K562 (cell line): Measurements from ENCODE around the gene MITF. TPM values are rescaled to one million over a fixed set of nuclear protein-coding genes. Genes with fewer than 3 reads are reported as not detected.

Experiments
- BMI1 ChIP-seq: fragments of 150-350 bp; IDR thresholded peaks from 2 replicates; pipeline ENCODE4 v1.6.1; 2014; ENCODE audit warnings: low read length
- BRF1 ChIP-seq: IDR thresholded peaks from 3 replicates; pipeline ENCODE4 v1.6.1; 2011; ENCODE audit warnings: borderline replicate concordance, mild to moderate bottlenecking; ENCODE audit not compliant: insufficient read length; ENCODE audit errors: extremely low read depth
- CBX2 ChIP-seq: fragments of 200-600 bp; sonication (generic); IDR thresholded peaks from one replicate; pipeline ENCODE4 v1.6.1; 2012; ENCODE audit warnings: mild to moderate bottlenecking, low read length, inconsistent platforms; ENCODE audit not compliant: insufficient read depth, poor library complexity, severe bottlenecking
- CGGBP1 ChIP-seq: fragments of 250-450 bp; sonication (Bioruptor Pico); IDR thresholded peaks from 2 replicates; pipeline ENCODE4 v1.9.0; 2021; ENCODE audit warnings: mild to moderate bottlenecking
- DNMT1 ChIP-seq: fragments of 450-650 bp; IDR thresholded peaks from 2 replicates; pipeline ENCODE4 v1.6.1; 2016; ENCODE audit warnings: antibody characterized with exemption, mild to moderate bottlenecking
- E4F1 ChIP-seq: fragments of 250-450 bp; sonication (Bioruptor Pico); IDR thresholded peaks from 2 replicates; pipeline ENCODE4 v1.5.0; 2021; ENCODE audit warnings: mild to moderate bottlenecking, borderline replicate concordance
- HMGXB4 ChIP-seq: sonication (generic); formaldehyde crosslinking; IDR thresholded peaks from 2 replicates; pipeline ENCODE4 v1.8.1; 2023; ENCODE audit warnings: mild to moderate bottlenecking, missing genetic modification reagents
- IRF1 ChIP-seq: sonication (generic); formaldehyde crosslinking; IDR thresholded peaks from 2 replicates; pipeline ENCODE4 v1.8.0; 2022; ENCODE audit warnings: missing genetic modification reagents, mild to moderate bottlenecking, borderline replicate concordance
- JUNB ChIP-seq: fragments of 450-650 bp; formaldehyde crosslinking; conservative IDR thresholded peaks from 2 replicates; pipeline ENCODE4 v1.4.0; 2020; ENCODE audit warnings: mild to moderate bottlenecking
- MAFG ChIP-seq: fragments of 450-650 bp; conservative IDR thresholded peaks from 2 replicates; pipeline ENCODE4 v1.6.1; 2016; ENCODE audit warnings: missing genetic modification characterization, missing compliant biosample characterization
- MTA1 ChIP-seq: fragments of 450-650 bp; IDR thresholded peaks from 2 replicates; pipeline ENCODE4 v1.6.1; 2017; ENCODE audit warnings: borderline replicate concordance
- NCOA6 ChIP-seq: fragments of 450-650 bp; IDR thresholded peaks from 2 replicates; pipeline ENCODE4 v1.6.1; 2017; ENCODE audit warnings: mild to moderate bottlenecking
- NR3C1 ChIP-seq: sonication (generic); formaldehyde crosslinking; IDR thresholded peaks from 2 replicates; pipeline ENCODE4 v1.8.1; 2022; ENCODE audit warnings: missing genetic modification reagents
- NR4A1 ChIP-seq, 2 experiments: fragments of 250-450 bp in 1 of 2; fragments of 450-650 bp in 1 of 2; sonication (Bioruptor Pico) in 1 of 2; IDR thresholded peaks; 2 replicates each; pipeline versions ENCODE4 v1.4.0 to v1.6.1; 2016 to 2020; ENCODE audit warnings: mild to moderate bottlenecking in 2 of 2, missing compliant biosample characterization in 1 of 2, missing genetic modification characterization in 1 of 2, moderate library complexity in 1 of 2
- RB1 ChIP-seq: fragments of 450-650 bp; IDR thresholded peaks from 2 replicates; pipeline ENCODE4 v1.6.1; 2017; ENCODE audit warnings: low read depth, mild to moderate bottlenecking
- SP1 ChIP-seq: sonication (generic); formaldehyde crosslinking; IDR thresholded peaks from 2 replicates; pipeline ENCODE4 v1.8.1; 2022; ENCODE audit warnings: mild to moderate bottlenecking, missing genetic modification reagents
- TAF7 ChIP-seq: fragments of 450-650 bp; IDR thresholded peaks from 2 replicates; pipeline ENCODE4 v1.6.1; 2016; ENCODE audit warnings: missing genetic modification characterization, missing compliant biosample characterization
- ZBTB43 ChIP-seq: sonication (generic); formaldehyde crosslinking; IDR thresholded peaks from 2 replicates; pipeline ENCODE4 v1.8.0; 2023; ENCODE audit warnings: mild to moderate bottlenecking, missing genetic modification reagents
- ZFP36 ChIP-seq: fragments of 150-350 bp; IDR thresholded peaks from 2 replicates; pipeline ENCODE4 v1.6.1; 2018; ENCODE audit warnings: low read length, low read depth; ENCODE audit not compliant: partially characterized antibody
- ZNF24 ChIP-seq: fragments of 450-650 bp; IDR thresholded peaks from 2 replicates; pipeline ENCODE4 v1.6.1; 2016
- ZNF699 ChIP-seq: fragments of 250-450 bp; sonication (Bioruptor Pico); IDR thresholded peaks from 2 replicates; pipeline ENCODE4 v1.8.0; 2021; ENCODE audit warnings: mild to moderate bottlenecking, moderate library complexity; ENCODE audit not compliant: insufficient replicate concordance
- polyA plus RNA-seq, 8 experiments: library from polyadenylated mRNA; depleted of rRNA in 4 of 8; stranded (reverse) in 5 of 8; unstranded in 3 of 8; fragments of >200 nt; fragmentation: Nextera tagmentation in 2 of 8; fragmentation: Illumina TruSeq in 1 of 8; extraction: Ambion mirVana in 2 of 8; extraction: Trizol in 1 of 8; gene quantifications; 2 replicates each; pipeline versions ENCODE4 v1.2.1 to v1.2.3, GENCODE V29; 2011 to 2014; ENCODE audit warnings: inconsistent platforms in 1 of 8, missing spikeins in 1 of 8
- total RNA-seq, 7 experiments: library from RNA; depleted of rRNA in 6 of 7; stranded (reverse); fragments of >200 nt in 6 of 7; fragmentation: Illumina TruSeq in 2 of 7; extraction: Trizol in 2 of 7; gene quantifications; 2 replicates each; pipeline versions ENCODE4 v1.2.1 to v1.2.3, GENCODE V29; 2011 to 2021; ENCODE audit warnings: low replicate concordance in 1 of 7

Gene MITF
- total and polyA plus RNA-seq, 9 of the 15 experiments (the other 6 are each of a cell fraction or from before 2014, with no cell fraction given): 5.6 to 14.9 (median 11.1) TPM

GRCh38 chr3:69791919-69792399, 52.7 kb downstream of the MITF start (continued):
- TF ChIP-seq ZFP36 (no peak), NCOA6 (no peak), SP1 (CRISPR knock-in tag) (no peak), HMGXB4 (CRISPR knock-in tag) (no peak), MAFG (tag) (peak; percentile 41; the same call in 1 of the 2 replicates), NR4A1 (CRISPR knock-in tag; IDR thresholded peaks at IDR 0.05) (no peak), NR4A1 (tag; IDR thresholded peaks at IDR 0.05) (no peak), E4F1 (no peak), TAF7 (tag) (no peak), RB1 (no peak), BRF1 (no peak), CGGBP1 (CRISPR knock-in tag) (no peak), ZBTB43 (CRISPR knock-in tag) (no peak), ZNF699 (no peak), NR3C1 (CRISPR knock-in tag) (no peak), ZNF24 (peak; percentile 75), JUNB (CRISPR knock-in tag) (no peak), CBX2 (no peak), MTA1 (peak; percentile 91), IRF1 (CRISPR knock-in tag) (no peak), DNMT1 (no peak), BMI1 (no peak)
